ENCODE data around the gene OR4F6.

GRCh38 chr15:101810456-101810855 lies 7.1 kb downstream of the OR4F6 start:
- TF ChIP-seq CTCF (IDR thresholded peaks at IDR 0.05; ENCODE audit: low read depth, low read length, missing input control) (no peak), TAF1 (conservative IDR thresholded peaks at IDR 0.05) (no peak), ATF3 (IDR thresholded peaks at IDR 0.05) (no peak), EGR1 (IDR thresholded peaks at IDR 0.05; ENCODE audit: low read depth in 2 of 2) (no peak), ZBTB33 (IDR thresholded peaks at IDR 0.05) (no peak)

Measured in liver (tissue), 3 donors.